Spleen (tissue), 7 donors: Measurements from ENCODE around the gene RWDD3.

ENCODE experiments used
- CTCF ChIP-seq, 11 experiments: fragments of 200-600 bp in 7 of 11; fragments of 450-650 bp in 4 of 11; sonication (generic) in 4 of 11; IDR thresholded peaks in 8 of 11; conservative IDR thresholded peaks in 3 of 11; 1 replicate in 7 of 11; 2 replicates in 4 of 11; pipeline versions ENCODE4 v1.4.0 to v1.8.0; 2016 to 2021; ENCODE audit warnings: antibody characterized with exemption in 11 of 11, inconsistent platforms in 4 of 11, mild to moderate bottlenecking in 1 of 11
- POLR2A ChIP-seq, 3 donors: fragments of 450-650 bp; IDR thresholded peaks; one replicate each; pipeline ENCODE4 v1.5.1; 2017; ENCODE audit warnings: antibody characterized with exemption in 3 of 3, mild to moderate bottlenecking in 1 of 3
- POLR2AphosphoS5 ChIP-seq, 3 donors: sonication (generic); formaldehyde crosslinking; IDR thresholded peaks; one replicate each; pipeline ENCODE4 v1.5.1; 2017; ENCODE audit warnings: antibody characterized with exemption in 3 of 3
- donor health status: DM: no; HTN: no; CAD: no; lungs with moderate emphysema.
- donor health status: DM: no; HTN: no; CAD: no.
- donor health status: DM: no; HTN: no; CAD: no.

- TF ChIP-seq CTCF (IDR thresholded peaks at IDR 0.05 in 8 of 11, conservative IDR thresholded peaks at IDR 0.05 in 3 of 11), result no peak
- TF ChIP-seq POLR2A (IDR thresholded peaks at IDR 0.05), result no peak
- TF ChIP-seq POLR2AphosphoS5 (IDR thresholded peaks at IDR 0.05), result no peak
These were observed 7.0 kb upstream of the RWDD3 start for GRCh38 chr1:95226781-95227660.
